Head of caudate nucleus (tissue), 42 donors: ENCODE data around the gene PSEN1.

Experiments used
- DNase-seq, 42 donors: peaks; one replicate each; pipeline versions ENCODE4 v3.0.0 to v3.0.0-alpha.2; 2020 to 2021; ENCODE audit warnings: mixed read lengths in 7 of 42
- intact Hi-C: fragments of 100-400 bp; cut with DNase I; formaldehyde crosslinking; loops from one replicate; pipeline ENCODE4 v1.15.0; 2022

PSEN1 gene

GRCh38 chr14:73208390-73208789 lies 72.1 kb downstream of the PSEN1 start:
- DNase-seq: no peak
- intact Hi-C loops: no loop called here

GRCh38 chr14:73208846-73209245 lies 72.5 kb downstream of the PSEN1 start:
- intact Hi-C loops: no loop called here
- no peak for DNase-seq

GRCh38 chr14:73209953-73210352 lies 73.6 kb downstream of the PSEN1 start:
- no peak for DNase-seq
- intact Hi-C loops: no loop called here

- no peak for DNase-seq
- intact Hi-C loops: no loop called here
These were observed 75.1 kb downstream of the PSEN1 start for GRCh38 chr14:73211251-73212040.

GRCh38 chr14:73216030-73216429 lies 79.7 kb downstream of the PSEN1 start:
- intact Hi-C loops: no loop called here
- no peak for DNase-seq

- no peak for DNase-seq
- intact Hi-C loops: no loop called here
These were observed 81.1 kb downstream of the PSEN1 start for GRCh38 chr14:73217411-73217810.

GRCh38 chr14:73220061-73220460 lies 83.8 kb downstream of the PSEN1 start:
- DNase-seq: no peak

GRCh38 chr14:73220634-73221033 lies 84.3 kb downstream of the PSEN1 start:
- DNase-seq: no peak
- intact Hi-C loops: no loop called here

More at GRCh38 chr14:73220061-73220460, 83.8 kb downstream of the PSEN1 start:
- intact Hi-C loops: no loop called here

- intact Hi-C loops: no loop called here
- DNase-seq: peak in 1 of 42 donors; percentile 0
These were observed 85.6 kb downstream of the PSEN1 start for GRCh38 chr14:73221945-73222344.

- peak in 8 of 42 donors; percentile 31 to 68 (median 48) for DNase-seq
- intact Hi-C loops: no loop called here
These were observed 86.7 kb downstream of the PSEN1 start for GRCh38 chr14:73223049-73223448.

- intact Hi-C loops: no loop called here
- DNase-seq: no peak
These were observed 89.2 kb downstream of the PSEN1 start for GRCh38 chr14:73225496-73225895.

GRCh38 chr14:73227812-73228781 lies 91.8 kb downstream of the PSEN1 start:
- intact Hi-C loops: no loop called here
- DNase-seq: peak in 2 of 42 donors; percentile 55 to 56

GRCh38 chr14:73230051-73230450 lies 93.7 kb downstream of the PSEN1 start:
- intact Hi-C loops: no loop called here
- peak in 1 of 42 donors; percentile 7 for DNase-seq

GRCh38 chr14:73231981-73232851 lies 95.9 kb downstream of the PSEN1 start:
- DNase-seq: peak in 2 of 42 donors; percentile 13 to 33
- intact Hi-C loops: no loop called here

GRCh38 chr14:73232984-73233383 lies 96.7 kb downstream of the PSEN1 start:
- intact Hi-C loops: no loop called here

GRCh38 chr14:73233564-73233963 lies 97.3 kb downstream of the PSEN1 start:
- DNase-seq: peak in 1 of 42 donors; percentile 10
- intact Hi-C loops: no loop called here

More at GRCh38 chr14:73232984-73233383, 96.7 kb downstream of the PSEN1 start:
- peak in 1 of 42 donors; percentile 17 for DNase-seq

GRCh38 chr14:73234029-73234428 lies 97.7 kb downstream of the PSEN1 start:
- no peak for DNase-seq
- intact Hi-C loops: no loop called here

- intact Hi-C loops: no loop called here
- DNase-seq: peak in 4 of 42 donors; percentile 11 to 41 (median 25)
These were observed 98.5 kb downstream of the PSEN1 start for GRCh38 chr14:73234586-73235394.
